Measurements from ENCODE around the gene BMP2K.
"Not testable (repeated sequence)": the region's sequence is repeated elsewhere in the genome, so short reads cannot be mapped to it uniquely, and the experiment has no call there.

Gene BMP2K

GRCh38 chr4:78864405-78865024 is 88.4 kb downstream of the BMP2K start:
- no peak for DNase-seq

GRCh38 chr4:78865451-78865850 is 89.3 kb downstream of the BMP2K start:
- DNase-seq, result no peak

GRCh38 chr4:78868712-78869111 is 92.6 kb downstream of the BMP2K start:
- not testable (repeated sequence) for DNase-seq

GRCh38 chr4:78870056-78870455 is 93.9 kb downstream of the BMP2K start:
- no peak for DNase-seq

- DNase-seq, result no peak
Observed at GRCh38 chr4:78876568-78877320, 100.6 kb downstream of the BMP2K start.

- DNase-seq, result no peak
Observed at GRCh38 chr4:78878031-78878430, 101.9 kb downstream of the BMP2K start.

- no peak for DNase-seq
Observed at GRCh38 chr4:78880874-78881492, 104.8 kb downstream of the BMP2K start.

GRCh38 chr4:78885598-78885997 is 109.4 kb downstream of the BMP2K start:
- no peak for DNase-seq

GRCh38 chr4:78889955-78890354 is 113.8 kb downstream of the BMP2K start:
- DNase-seq, result no peak

- no peak for DNase-seq
Observed at GRCh38 chr4:78899302-78899701, 123.2 kb downstream of the BMP2K start.

GRCh38 chr4:78901882-78902281 is 125.7 kb downstream of the BMP2K start:
- no peak for DNase-seq

- no peak for DNase-seq
Observed at GRCh38 chr4:78902298-78902697, 126.1 kb downstream of the BMP2K start.

- DNase-seq, result no peak
Observed at GRCh38 chr4:78904143-78904542, 128.0 kb downstream of the BMP2K start.

GRCh38 chr4:78907638-78908037 is 131.5 kb downstream of the BMP2K start:
- no peak for DNase-seq

GRCh38 chr4:78908974-78909373 is 132.8 kb downstream of the BMP2K start:
- not testable (repeated sequence) for DNase-seq

- no peak for DNase-seq
Observed at GRCh38 chr4:78910612-78911011, 134.5 kb downstream of the BMP2K start.

GRCh38 chr4:78922207-78922606 is 146.1 kb downstream of the BMP2K start:
- DNase-seq, result no peak

GRCh38 chr4:78923464-78924312 is 147.5 kb downstream of the BMP2K start:
- DNase-seq, result no peak

- no peak for DNase-seq
Observed at GRCh38 chr4:78926826-78927225, 150.7 kb downstream of the BMP2K start.

- DNase-seq, result no peak
Observed at GRCh38 chr4:78928835-78929234, 152.7 kb downstream of the BMP2K start.

- DNase-seq, result no peak
Observed at GRCh38 chr4:78930016-78930629, 154.0 kb downstream of the BMP2K start.

- no peak for DNase-seq
Observed at GRCh38 chr4:78936989-78937388, 160.8 kb downstream of the BMP2K start.

GRCh38 chr4:78937837-78938236 is 161.7 kb downstream of the BMP2K start:
- no peak for DNase-seq

Data from activated CD8-positive, alpha-beta memory T cell treated with anti-CD3 and anti-CD28 coated beads, Interleukin-2, amount 50 U/mL, for 4 hours (primary cell).